Mesenchymal stem cell (in vitro differentiated cells and primary cell): Measurements from ENCODE around the gene NOCT.
A peak's percentile ranks its signal among the peaks of the same experiment; 100 is the strongest.
"Not testable (repeated sequence)": the region's sequence is repeated elsewhere in the genome, so short reads cannot be mapped to it uniquely, and the experiment has no call there.

Experiments used
- DNase-seq: peaks from one replicate; pipeline ENCODE4 v3.0.0-alpha.2; 2013
- H2AFZ ChIP-seq: one replicate; pipeline ENCODE4 v1.6.1; 2013; ENCODE audit warnings: low read depth, mild to moderate bottlenecking, control low read depth, inconsistent platforms, low read length, moderate library complexity
- H2AK5ac ChIP-seq: 2 replicates; pipeline ENCODE4 v1.6.1; 2013; ENCODE audit warnings: low read length, moderate library complexity, mild to moderate bottlenecking, inconsistent platforms; ENCODE audit not compliant: severe bottlenecking
- H2BK120ac ChIP-seq: one replicate; pipeline ENCODE4 v1.6.1; 2013; ENCODE audit warnings: low read depth, mild to moderate bottlenecking, inconsistent platforms, low read length, moderate library complexity
- H2BK12ac ChIP-seq, 2 experiments: one replicate each; pipeline ENCODE4 v1.6.1; 2013; ENCODE audit warnings: inconsistent platforms in 2 of 2, low read length in 2 of 2, mild to moderate bottlenecking in 2 of 2, moderate library complexity in 2 of 2, control low read depth in 1 of 2
- H2BK15ac ChIP-seq: one replicate; pipeline ENCODE4 v1.6.1; 2013; ENCODE audit warnings: mild to moderate bottlenecking, low read depth, inconsistent platforms; ENCODE audit not compliant: poor library complexity, severe bottlenecking
- H2BK5ac ChIP-seq: 2 replicates; pipeline ENCODE4 v1.6.1; 2013; ENCODE audit warnings: low read depth, mild to moderate bottlenecking, low read length, control low read depth, inconsistent platforms; ENCODE audit not compliant: poor library complexity, severe bottlenecking
- H3K14ac ChIP-seq, 2 experiments: one replicate each; pipeline ENCODE4 v1.6.1; 2013; ENCODE audit warnings: inconsistent platforms in 2 of 2, low read length in 2 of 2, control low read depth in 1 of 2, mild to moderate bottlenecking in 1 of 2, moderate library complexity in 1 of 2
- H3K18ac ChIP-seq, 2 experiments: one replicate each; pipeline ENCODE4 v1.6.1; 2013; ENCODE audit warnings: inconsistent platforms in 2 of 2, low read length in 2 of 2, control low read depth in 1 of 2, low read depth in 1 of 2, mild to moderate bottlenecking in 1 of 2
- H3K23ac ChIP-seq, 2 experiments: one replicate each; pipeline ENCODE4 v1.6.1; 2013; ENCODE audit warnings: inconsistent platforms in 2 of 2, low read length in 2 of 2, mild to moderate bottlenecking in 2 of 2, moderate library complexity in 2 of 2, control low read depth in 1 of 2
- H3K27ac ChIP-seq: 2 replicates; pipeline ENCODE4 v1.5.1; 2013; ENCODE audit warnings: mild to moderate bottlenecking, moderate library complexity, low read length, control low read depth, inconsistent platforms; ENCODE audit not compliant: poor library complexity, severe bottlenecking
- H3K27me3 ChIP-seq, 2 experiments: 2 replicates each; pipeline versions ENCODE4 v1.6.1 to v1.7.0; 2013; ENCODE audit warnings: low read length in 2 of 2, mild to moderate bottlenecking in 2 of 2, moderate library complexity in 2 of 2, control low read depth in 1 of 2, inconsistent platforms in 1 of 2; ENCODE audit not compliant: control insufficient read depth in 1 of 2, insufficient read depth in 1 of 2
- H3K36me3 ChIP-seq, 2 experiments: 2 replicates each; pipeline versions ENCODE4 v1.6.1 to v1.7.0; 2013; ENCODE audit warnings: low read length in 2 of 2, control low read depth in 1 of 2, inconsistent platforms in 1 of 2, low read depth in 1 of 2, mild to moderate bottlenecking in 1 of 2; ENCODE audit not compliant: insufficient read depth in 2 of 2, control insufficient read depth in 1 of 2
- H3K4ac ChIP-seq, 2 experiments: one replicate each; pipeline ENCODE4 v1.6.1; 2013; ENCODE audit warnings: inconsistent platforms in 2 of 2, low read length in 2 of 2, mild to moderate bottlenecking in 2 of 2, moderate library complexity in 2 of 2, control low read depth in 1 of 2, low read depth in 1 of 2
- H3K4me1 ChIP-seq: 2 replicates; pipeline ENCODE4 v1.6.1; 2013; ENCODE audit warnings: low read depth, low read length, control low read depth; ENCODE audit not compliant: control insufficient read depth, insufficient read depth
- H3K4me2 ChIP-seq: 2 replicates; pipeline ENCODE4 v1.6.1; 2013; ENCODE audit warnings: low read length, mild to moderate bottlenecking, inconsistent platforms; ENCODE audit not compliant: poor library complexity, severe bottlenecking
- H3K4me3 ChIP-seq, 2 experiments: 2 replicates each; pipeline versions ENCODE4 v1.5.1 to v1.7.0; 2013; ENCODE audit warnings: low read length in 2 of 2, mild to moderate bottlenecking in 2 of 2, control low read depth in 1 of 2, low read depth in 1 of 2; ENCODE audit not compliant: insufficient read depth in 1 of 2
- H3K79me1 ChIP-seq: replicated peaks from 2 replicates; pipeline ENCODE4 v1.6.1; 2013; ENCODE audit warnings: mild to moderate bottlenecking, control low read depth, low read length, inconsistent platforms; ENCODE audit not compliant: poor library complexity, severe bottlenecking
- H3K9ac ChIP-seq: 2 replicates; pipeline ENCODE4 v1.7.0; 2013; ENCODE audit warnings: mild to moderate bottlenecking, low read length, moderate library complexity
- H3K9me3 ChIP-seq: 2 replicates; pipeline ENCODE4 v1.7.0; 2013; ENCODE audit warnings: mild to moderate bottlenecking, low read length; ENCODE audit not compliant: control insufficient read depth
- H4K8ac ChIP-seq: one replicate; pipeline ENCODE4 v1.6.1; 2013; ENCODE audit warnings: inconsistent platforms, mild to moderate bottlenecking, low read length, moderate library complexity
- H4K91ac ChIP-seq: one replicate; pipeline ENCODE4 v1.6.1; 2013; ENCODE audit warnings: mild to moderate bottlenecking, low read length, inconsistent platforms
- WGBS: methylation state at CpG from one replicate; pipeline ENCODE4 v1.1.7; 2013; ENCODE audit warnings: mixed read lengths; 5-methylcytosine and 5-hydroxymethylcytosine counted together

NOCT gene

GRCh38 chr4:139007640-139008039, 7.9 kb upstream of the NOCT start:
- H2AK5ac ChIP-seq = no peak overlapping the region
- no peak for DNase-seq
- no peak overlapping the region for H3K4ac ChIP-seq
- H2BK5ac ChIP-seq = no peak overlapping the region
- no peak overlapping the region for H3K23ac ChIP-seq
- no peak overlapping the region for H3K18ac ChIP-seq
- H4K8ac ChIP-seq = no peak overlapping the region
- no peak overlapping the region for H3K27ac ChIP-seq
- H3K14ac ChIP-seq = no peak overlapping the region
- H4K91ac ChIP-seq = no peak overlapping the region
- no peak overlapping the region for H2BK12ac ChIP-seq
- H3K4me3 ChIP-seq = no peak overlapping the region
- H2AFZ ChIP-seq = no peak overlapping the region
- peaks cover 8% of the 10 kb centered on the region for H3K9me3 ChIP-seq
- no peaks in the 10 kb centered on the region for H3K4me1 ChIP-seq
- H3K36me3 ChIP-seq = no peaks in the 10 kb centered on the region
- H2BK15ac ChIP-seq = no peak overlapping the region
- H3K79me1 ChIP-seq = no peaks in the 10 kb centered on the region
- no peak overlapping the region for H2BK120ac ChIP-seq
- 93% methylated on average over 2 of the region's 2 CpGs for WGBS
- H3K9ac ChIP-seq = no peak overlapping the region
- no peaks in the 10 kb centered on the region for H3K27me3 ChIP-seq
- no peak overlapping the region for H3K4me2 ChIP-seq

GRCh38 chr4:139008278-139008677, 7.3 kb upstream of the NOCT start:
- H3K14ac ChIP-seq, H2BK12ac ChIP-seq, H4K91ac ChIP-seq, H3K23ac ChIP-seq, H2BK15ac ChIP-seq, H3K4ac ChIP-seq, H4K8ac ChIP-seq, H3K4me2 ChIP-seq, H3K79me1 ChIP-seq, H3K4me1 ChIP-seq, H2BK120ac ChIP-seq, DNase-seq, H3K27me3 ChIP-seq, H3K27ac ChIP-seq, H3K36me3 ChIP-seq, H3K18ac ChIP-seq, H2AFZ ChIP-seq, H3K4me3 ChIP-seq, H3K9me3 ChIP-seq, H2BK5ac ChIP-seq, H2AK5ac ChIP-seq, H3K9ac ChIP-seq: not testable (repeated sequence)
- 97% methylated on average over 6 of the region's 7 CpGs for WGBS

DNA sequence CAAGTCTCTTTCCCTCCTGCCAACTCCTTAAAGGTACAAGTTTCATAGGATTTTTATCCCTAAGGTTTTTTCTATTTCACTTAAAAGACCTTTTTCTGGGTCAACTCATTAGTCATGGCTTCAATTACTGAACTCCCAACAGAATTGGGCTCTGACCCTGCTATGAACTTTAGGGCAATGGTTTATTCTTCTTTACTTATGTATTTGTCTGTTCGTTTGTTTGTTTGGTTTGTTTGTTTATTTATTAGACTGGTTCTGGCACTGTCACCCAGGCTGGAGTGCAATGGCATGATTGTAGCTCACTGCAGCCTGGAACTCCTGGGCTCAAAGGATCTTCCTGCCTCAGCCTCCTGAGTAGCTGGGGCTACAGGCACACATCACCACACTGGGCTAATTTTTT, 5.9 kb upstream of the NOCT start:
- Histone ChIP-seq H2AK5ac (no peak overlapping the region), H3K9me3 (peaks cover 8% of the 10 kb centered on the region), H3K4me2 (no peak overlapping the region), H4K8ac (no peak overlapping the region), H3K23ac (no peak overlapping the region), H2BK12ac (no peak overlapping the region), H3K79me1 (no peaks in the 10 kb centered on the region), H3K4me3 (no peak overlapping the region), H2BK15ac (no peak overlapping the region), H3K14ac (no peak overlapping the region), H4K91ac (no peak overlapping the region), H3K18ac (no peak overlapping the region), H3K36me3 (no peaks in the 10 kb centered on the region), H3K4ac (no peak overlapping the region), H2BK5ac (no peak overlapping the region), H2AFZ (no peak overlapping the region), H3K27ac (no peak overlapping the region), H3K4me1 (peaks cover 2% of the 10 kb centered on the region), H3K27me3 (no peaks in the 10 kb centered on the region), H3K9ac (no peak overlapping the region), H2BK120ac (no peak overlapping the region)
- 45% methylated on average over 1 of the region's 1 CpG for WGBS
- no peak for DNase-seq

- no peak overlapping the region for H2BK15ac ChIP-seq
- H2AK5ac ChIP-seq = peak overlapping the region; percentile 65
- DNase-seq = no peak
- no peaks in the 10 kb centered on the region for H3K36me3 ChIP-seq
- H3K14ac ChIP-seq = no peak overlapping the region
- 91% methylated on average over 16 of the region's 16 CpGs for WGBS
- H3K4me2 ChIP-seq = no peak overlapping the region
- no peak overlapping the region for H4K91ac ChIP-seq
- H4K8ac ChIP-seq = no peak overlapping the region
- no peak overlapping the region for H3K4me3 ChIP-seq
- H3K9me3 ChIP-seq = peaks cover 8% of the 10 kb centered on the region
- H3K4me1 ChIP-seq = peaks cover 4% of the 10 kb centered on the region
- H3K79me1 ChIP-seq = no peaks in the 10 kb centered on the region
- no peak overlapping the region for H2BK5ac ChIP-seq
- no peaks in the 10 kb centered on the region for H3K27me3 ChIP-seq
- no peak overlapping the region for H3K27ac ChIP-seq
- no peak overlapping the region for H2AFZ ChIP-seq
- no peak overlapping the region for H3K18ac ChIP-seq
- no peak overlapping the region for H2BK12ac ChIP-seq
- no peak overlapping the region for H3K4ac ChIP-seq
- H3K23ac ChIP-seq = no peak overlapping the region
- no peak overlapping the region for H3K9ac ChIP-seq
- no peak overlapping the region for H2BK120ac ChIP-seq
These were observed 4.2 kb upstream of the NOCT start for GRCh38 chr4:139011225-139011950.
